HG02759 (cell line): ENCODE measurements around the gene TBC1D9.
"Not testable (repeated sequence)": the region's sequence is repeated elsewhere in the genome, so short reads cannot be mapped to it uniquely, and the experiment has no call there.

ENCODE experiments used
- ATAC-seq: cut with Tn5 transposase; IDR thresholded peaks from one replicate; pipeline ENCODE4 v1.9.1; 2021; ENCODE audit warnings: mild to moderate bottlenecking, moderate library complexity; ENCODE audit not compliant: unreplicated experiment

Gene TBC1D9

GRCh38 chr4:140754918-140755773, 1.0 kb downstream of the TBC1D9 start:
- no peak for ATAC-seq

GRCh38 chr4:140753329-140753728, 2.9 kb downstream of the TBC1D9 start:
- ATAC-seq: no peak

- ATAC-seq: no peak
Measured at GRCh38 chr4:140752291-140753068, 3.7 kb downstream of the TBC1D9 start.

GRCh38 chr4:140750470-140750869, 5.7 kb downstream of the TBC1D9 start:
- ATAC-seq: no peak

- ATAC-seq: no peak
Measured at GRCh38 chr4:140748171-140748570, 8.0 kb downstream of the TBC1D9 start.

DNA sequence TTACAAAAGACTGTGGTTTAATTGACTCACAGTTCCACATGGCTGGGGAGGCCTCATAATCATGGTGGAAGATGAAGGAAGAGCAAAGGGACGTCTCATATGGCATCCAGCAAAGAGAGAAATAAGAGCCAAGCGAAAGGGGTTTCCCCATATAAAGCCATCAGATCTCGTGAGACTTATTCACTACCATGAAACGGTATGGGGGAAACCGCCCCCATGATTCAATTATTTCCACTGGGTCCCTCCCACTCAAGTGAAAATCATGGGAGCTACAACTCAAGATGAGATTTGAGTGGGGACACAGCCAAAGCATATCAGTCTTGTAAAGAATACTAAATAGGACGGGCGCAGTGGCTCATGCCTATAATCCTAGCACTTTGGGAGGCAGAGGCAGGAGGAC, 9.6 kb downstream of the TBC1D9 start:
- ATAC-seq: not testable (repeated sequence)

- ATAC-seq: no peak
Measured at GRCh38 chr4:140744421-140744820, 11.8 kb downstream of the TBC1D9 start.

GRCh38 chr4:140743194-140743931, 12.8 kb downstream of the TBC1D9 start:
- ATAC-seq: peak; percentile 83

GRCh38 chr4:140742838-140743193, 13.4 kb downstream of the TBC1D9 start:
- ATAC-seq: peak; percentile 23

- ATAC-seq: no peak
Measured at GRCh38 chr4:140740906-140741670, 15.1 kb downstream of the TBC1D9 start.

- ATAC-seq: no peak
Measured at GRCh38 chr4:140740422-140740821, 15.8 kb downstream of the TBC1D9 start.

DNA sequence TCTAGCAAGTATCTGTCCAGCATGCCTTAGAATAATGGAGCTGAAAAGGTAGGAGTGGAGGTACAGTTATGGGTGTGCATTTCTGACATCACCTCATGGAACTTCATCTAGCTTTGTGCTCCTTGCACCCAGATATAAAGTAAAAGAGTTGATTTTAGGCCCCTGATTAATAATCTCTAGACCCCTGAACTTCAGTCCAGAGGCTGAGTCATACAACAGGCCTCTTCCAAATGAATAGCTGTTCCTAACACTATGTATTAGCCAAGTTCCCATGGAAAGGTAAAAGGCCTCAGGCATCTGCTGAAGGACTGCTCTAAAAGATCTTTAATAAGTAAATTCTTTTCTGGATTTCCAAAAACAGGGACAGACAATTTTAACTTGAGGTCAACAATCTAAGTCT, 16.2 kb downstream of the TBC1D9 start:
- ATAC-seq: no peak

DNA sequence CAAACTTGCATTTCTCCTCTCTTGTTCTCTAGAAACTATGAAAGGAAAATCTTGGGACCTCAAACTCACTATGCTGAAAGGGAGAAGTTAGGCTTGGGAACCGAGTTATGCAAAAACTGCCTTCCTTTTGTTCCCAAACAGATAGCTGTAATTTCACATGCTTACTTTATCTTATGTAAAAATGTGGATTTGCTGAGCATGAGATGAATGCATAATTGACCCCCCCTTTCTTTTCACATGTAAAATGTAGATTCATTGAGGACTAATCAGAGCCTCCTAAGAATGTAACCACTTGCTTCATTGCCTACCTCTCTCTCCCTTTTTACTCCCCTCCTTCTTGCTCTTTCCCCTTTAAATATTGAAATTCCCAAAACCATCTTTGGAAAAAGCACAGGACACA, 18.0 kb downstream of the TBC1D9 start:
- no peak for ATAC-seq

- ATAC-seq: no peak
Measured at GRCh38 chr4:140736669-140737343, 19.4 kb downstream of the TBC1D9 start.

GRCh38 chr4:140735779-140736391, 20.3 kb downstream of the TBC1D9 start:
- no peak for ATAC-seq

- no peak for ATAC-seq
Measured at GRCh38 chr4:140735317-140735716, 20.9 kb downstream of the TBC1D9 start.

- no peak for ATAC-seq
Measured at GRCh38 chr4:140732780-140733179, 23.4 kb downstream of the TBC1D9 start.

DNA sequence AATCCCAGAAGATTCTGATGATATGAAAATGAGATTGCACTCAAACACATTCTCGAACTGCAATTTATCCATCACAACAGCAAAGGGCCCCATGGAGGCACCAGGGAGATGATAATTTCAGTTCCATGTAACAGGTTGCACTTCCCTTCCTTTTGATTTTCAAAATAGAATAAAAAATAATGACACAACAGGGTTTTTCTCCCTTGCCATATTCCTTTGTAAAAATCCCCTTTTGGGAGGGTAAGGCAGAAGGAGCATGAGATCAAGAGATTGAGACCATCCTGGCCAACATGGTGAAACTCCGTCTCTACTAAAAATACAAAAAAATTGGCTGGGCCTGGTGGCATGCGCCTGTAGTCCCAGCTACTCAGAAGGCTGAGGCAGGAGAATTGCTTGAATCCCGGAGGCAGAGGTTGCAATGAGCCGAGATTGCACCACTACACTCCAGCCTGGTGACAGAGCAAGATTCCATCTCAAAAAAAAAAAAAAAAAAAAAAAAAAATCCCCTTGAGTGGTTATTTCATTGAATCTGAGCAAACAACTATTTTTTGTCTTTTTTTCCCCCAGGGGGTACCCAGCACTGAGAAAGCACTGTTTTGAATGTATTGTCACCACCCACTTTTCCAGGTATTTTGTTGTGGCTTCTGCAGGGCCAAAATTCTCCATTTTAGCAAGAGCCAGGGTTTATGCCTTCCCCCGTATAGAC, 26.7 kb downstream of the TBC1D9 start:
- no peak for ATAC-seq
